AG09319 (cell line): Measurements from ENCODE around the gene TAF11L12.
"Not testable (repeated sequence)": the region's sequence is repeated elsewhere in the genome, so short reads cannot be mapped to it uniquely, and the experiment has no call there.

Experiments
- DNase-seq: peaks from one replicate; pipeline ENCODE4 v3.0.0-alpha.2; 2010; ENCODE audit warnings: low read depth; ENCODE audit errors: extremely low read depth
- CTCF ChIP-seq: IDR thresholded peaks from 2 replicates; pipeline ENCODE4 v1.5.1; 2011; ENCODE audit warnings: low read depth, mild to moderate bottlenecking, inconsistent platforms, low read length, moderate library complexity

The TAF11L12 gene

GRCh38 chr5:17625686-17626085, 15.5 kb downstream of the TAF11L12 start:
- no peak for DNase-seq
- TF ChIP-seq CTCF: no peak

DNA sequence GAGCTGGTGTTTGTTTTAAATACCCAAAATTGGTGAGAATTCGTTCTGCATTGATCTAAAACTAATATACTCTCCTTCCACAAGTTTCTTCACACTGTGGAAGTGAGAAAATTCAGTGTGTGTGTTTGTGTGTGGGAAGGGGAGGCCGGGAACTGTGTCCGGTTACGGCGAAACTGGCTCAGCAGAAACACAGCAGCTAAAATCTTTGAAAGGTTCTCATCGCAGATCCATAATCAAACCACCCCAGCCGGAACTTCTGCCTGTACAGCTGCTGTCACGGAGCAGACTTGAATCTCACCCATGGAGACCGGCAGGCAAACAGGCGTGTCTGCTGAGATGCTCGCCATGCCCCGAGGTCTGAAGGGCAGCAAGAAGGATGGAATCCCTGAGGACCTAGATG, 21.6 kb downstream of the TAF11L12 start, which contains the start of gene TAF11L13:
Gene TAF11L13 (plus strand): TSS at position 301 of the 400 bp plus-strand sequence.
- DNase-seq: not testable (repeated sequence)

DNA sequence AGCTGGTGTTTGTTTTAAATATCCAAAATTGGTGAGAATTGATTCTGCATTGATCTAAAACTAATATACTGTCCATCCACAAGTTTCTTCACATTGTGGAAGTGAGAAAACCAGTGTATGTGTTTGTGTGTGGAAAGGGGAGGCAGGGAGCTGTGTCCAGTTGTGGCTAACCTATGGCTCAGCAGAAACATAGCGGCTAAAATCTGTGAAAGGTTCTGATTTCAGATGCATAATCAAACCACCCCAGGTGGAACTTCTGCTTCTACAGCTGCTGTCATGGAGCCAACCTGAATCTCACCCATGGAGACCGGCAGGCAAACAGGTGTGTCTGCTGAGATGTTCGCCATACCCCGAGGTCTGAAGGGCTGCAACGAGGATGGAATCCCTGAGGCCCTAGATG, 24.0 kb downstream of the TAF11L12 start, which contains the start of gene TAF11L14:
Gene TAF11L14 (plus strand): TSS at position 301 of the 400 bp plus-strand sequence.
- no peak for DNase-seq
- TF ChIP-seq CTCF: no peak

GRCh38 chr5:17649232-17649631, 39.0 kb downstream of the TAF11L12 start:
- not testable (repeated sequence) for DNase-seq

- DNase-seq: not testable (repeated sequence)
These were observed 45.1 kb downstream of the TAF11L12 start for GRCh38 chr5:17655201-17655759.

- no peak for DNase-seq
- TF ChIP-seq CTCF: no peak
These were observed 45.7 kb downstream of the TAF11L12 start for GRCh38 chr5:17655921-17656320.
